ENCODE results near the gene HOXB8. TPM values are rescaled to one million over a fixed set of nuclear protein-coding genes. Genes with fewer than 3 reads are reported as not detected.
A peak's percentile ranks its signal among the peaks of the same experiment; 100 is the strongest.

Gene HOXB8
- total RNA-seq, 1 donor from 2014 or later = not detected

DNA sequence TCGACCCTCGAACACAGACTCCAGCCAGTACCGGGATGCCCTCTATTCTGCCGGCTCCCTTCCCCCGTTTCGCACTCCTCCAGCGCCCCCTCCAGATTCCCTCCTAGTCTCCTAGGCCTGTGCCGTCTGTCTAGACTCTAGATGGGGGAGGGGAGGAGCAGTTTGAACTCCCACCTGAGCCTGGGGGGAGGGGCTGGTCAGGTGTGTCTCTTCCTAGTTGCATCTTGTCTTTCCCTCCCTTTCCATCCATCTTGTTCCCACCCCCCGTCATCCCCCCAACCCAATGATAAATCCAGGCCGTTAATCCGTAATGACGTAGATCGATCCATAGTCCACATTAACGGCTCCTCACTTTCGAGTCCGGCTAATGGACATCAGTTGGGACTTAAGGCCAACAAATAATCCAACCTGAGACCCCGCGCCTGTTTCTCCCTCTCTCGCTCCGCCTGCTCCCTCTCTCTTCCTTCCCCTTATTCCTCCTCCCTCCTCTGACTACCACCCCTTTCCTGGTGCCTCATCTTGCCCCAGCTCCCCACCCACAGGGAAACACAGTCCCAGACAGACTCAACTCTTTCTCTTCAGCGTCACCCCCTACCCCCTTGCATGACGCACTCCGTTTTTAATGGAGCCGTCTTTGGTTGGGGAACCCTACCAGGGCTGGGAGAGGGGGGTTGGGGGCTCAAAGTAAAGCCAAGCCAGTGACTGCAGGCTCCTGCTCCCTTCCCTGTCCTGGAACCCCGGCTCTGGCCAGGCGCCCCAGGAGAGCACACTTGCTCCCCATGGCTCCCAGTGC lies 18.2 kb downstream of the HOXB8 start:
- DNase-seq (ENCODE audit: low read depth) (no peak), FAIRE-seq (no peak)
- no peaks in the 10 kb centered on the region for H3K4me1 Mint-ChIP-seq (ENCODE audit: low read depth, unreplicated experiment)
- no peaks in the 10 kb centered on the region for H3K36me3 Mint-ChIP-seq (ENCODE audit: low read depth, unreplicated experiment)
- Histone ChIP-seq H3K79me2 (ENCODE audit: insufficient read depth, low read length) (peaks cover 11% of the 10 kb centered on the region), H2AFZ (ENCODE audit: low read depth, low read length) (peak overlapping the region; percentile 62), H3K4me3 (ENCODE audit: insufficient read depth, low read depth, low read length) (peak overlapping the region; percentile 59), H4K20me1 (ENCODE audit: insufficient read depth, low read length) (peaks cover 24% of the 10 kb centered on the region), H3K9me3 (ENCODE audit: insufficient read depth, low read depth, low read length) (no peaks in the 10 kb centered on the region), H3K36me3 (ENCODE audit: insufficient read depth, low read length) (no peaks in the 10 kb centered on the region), H3K27me3 (ENCODE audit: insufficient read depth, low read length) (peaks cover 88% of the 10 kb centered on the region), H3K27ac (ENCODE audit: low read depth, low read length) (no peak overlapping the region), H3K9ac (ENCODE audit: low read length) (peak overlapping the region; percentile 59), H3K4me1 (ENCODE audit: insufficient read depth, low read length) (peaks cover 18% of the 10 kb centered on the region), H3K4me2 (ENCODE audit: low read length) (peak overlapping the region; percentile 84)
- peaks cover 91% of the 10 kb centered on the region for H3K27me3 Mint-ChIP-seq (ENCODE audit: low read depth, unreplicated experiment)
- H3K27ac Mint-ChIP-seq (ENCODE audit: unreplicated experiment) = peak overlapping the region; percentile 66
- TF ChIP-seq, protein P1, sequence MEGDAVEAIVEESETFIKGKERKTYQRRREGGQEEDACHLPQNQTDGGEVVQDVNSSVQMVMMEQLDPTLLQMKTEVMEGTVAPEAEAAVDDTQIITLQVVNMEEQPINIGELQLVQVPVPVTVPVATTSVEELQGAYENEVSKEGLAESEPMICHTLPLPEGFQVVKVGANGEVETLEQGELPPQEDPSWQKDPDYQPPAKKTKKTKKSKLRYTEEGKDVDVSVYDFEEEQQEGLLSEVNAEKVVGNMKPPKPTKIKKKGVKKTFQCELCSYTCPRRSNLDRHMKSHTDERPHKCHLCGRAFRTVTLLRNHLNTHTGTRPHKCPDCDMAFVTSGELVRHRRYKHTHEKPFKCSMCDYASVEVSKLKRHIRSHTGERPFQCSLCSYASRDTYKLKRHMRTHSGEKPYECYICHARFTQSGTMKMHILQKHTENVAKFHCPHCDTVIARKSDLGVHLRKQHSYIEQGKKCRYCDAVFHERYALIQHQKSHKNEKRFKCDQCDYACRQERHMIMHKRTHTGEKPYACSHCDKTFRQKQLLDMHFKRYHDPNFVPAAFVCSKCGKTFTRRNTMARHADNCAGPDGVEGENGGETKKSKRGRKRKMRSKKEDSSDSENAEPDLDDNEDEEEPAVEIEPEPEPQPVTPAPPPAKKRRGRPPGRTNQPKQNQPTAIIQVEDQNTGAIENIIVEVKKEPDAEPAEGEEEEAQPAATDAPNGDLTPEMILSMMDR (IDR thresholded peaks at IDR 0.05; ENCODE audit: insufficient read depth, low read depth, low read length) = no peak
- TF ChIP-seq EZH2 (IDR thresholded peaks at IDR 0.05; ENCODE audit: insufficient read depth, low read length) = peak; percentile 18
- H3K4me3 Mint-ChIP-seq (ENCODE audit: unreplicated experiment) = no peak overlapping the region
- peaks cover 46% of the 10 kb centered on the region for H3K9me3 Mint-ChIP-seq (ENCODE audit: unreplicated experiment)

DNA sequence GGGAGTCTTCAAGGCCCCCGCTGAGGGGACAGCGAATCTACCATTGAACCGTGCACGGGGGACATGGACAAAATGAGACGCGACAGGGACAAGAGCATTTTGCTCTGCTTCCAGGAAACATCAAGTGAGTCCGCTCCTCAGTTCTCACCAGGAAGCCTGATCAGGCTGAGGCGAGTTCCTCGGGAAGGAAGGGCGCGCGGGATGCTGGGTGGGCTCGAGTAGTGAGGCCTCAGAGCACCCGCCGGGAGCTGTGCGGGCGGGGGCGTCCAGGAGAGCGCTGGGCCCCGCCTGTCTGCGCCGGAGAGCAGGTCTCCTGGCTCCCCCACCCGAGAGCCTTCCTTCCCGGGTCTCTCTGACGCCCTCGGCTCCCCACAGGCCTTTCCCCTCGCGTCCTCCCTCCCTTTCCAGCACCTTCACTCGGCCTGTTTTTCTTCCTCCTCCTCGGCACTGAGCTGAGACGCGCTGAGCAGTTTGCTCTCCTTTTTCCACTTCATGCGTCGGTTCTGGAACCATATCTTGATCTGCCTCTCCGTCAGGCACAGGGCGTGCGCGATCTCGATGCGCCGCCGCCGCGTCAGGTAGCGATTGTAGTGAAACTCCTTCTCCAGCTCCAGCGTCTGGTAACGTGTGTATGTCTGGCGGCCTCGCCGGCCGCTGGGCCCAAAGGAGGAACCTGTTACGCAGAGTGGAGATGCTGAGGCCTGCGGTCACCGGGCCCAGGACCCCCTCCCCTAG lies 18.9 kb downstream of the HOXB8 start:
- Histone ChIP-seq H3K4me3 (ENCODE audit: insufficient read depth, low read depth, low read length) (peak overlapping the region; percentile 59), H3K36me3 (ENCODE audit: insufficient read depth, low read length) (no peaks in the 10 kb centered on the region), H3K27me3 (ENCODE audit: insufficient read depth, low read length) (peaks cover 81% of the 10 kb centered on the region), H3K9me3 (ENCODE audit: insufficient read depth, low read depth, low read length) (no peaks in the 10 kb centered on the region), H2AFZ (ENCODE audit: low read depth, low read length) (peak overlapping the region; percentile 62), H3K9ac (ENCODE audit: low read length) (peak overlapping the region; percentile 59), H3K4me2 (ENCODE audit: low read length) (peak overlapping the region; percentile 84), H3K79me2 (ENCODE audit: insufficient read depth, low read length) (peaks cover 18% of the 10 kb centered on the region), H3K27ac (ENCODE audit: low read depth, low read length) (no peak overlapping the region), H3K4me1 (ENCODE audit: insufficient read depth, low read length) (peaks cover 18% of the 10 kb centered on the region), H4K20me1 (ENCODE audit: insufficient read depth, low read length) (peaks cover 18% of the 10 kb centered on the region)
- no peak for DNase-seq (ENCODE audit: low read depth)
- no peak for FAIRE-seq
- H3K4me1 Mint-ChIP-seq (ENCODE audit: low read depth, unreplicated experiment) = no peaks in the 10 kb centered on the region
- peaks cover 91% of the 10 kb centered on the region for H3K27me3 Mint-ChIP-seq (ENCODE audit: low read depth, unreplicated experiment)
- no peaks in the 10 kb centered on the region for H3K36me3 Mint-ChIP-seq (ENCODE audit: low read depth, unreplicated experiment)
- H3K9me3 Mint-ChIP-seq (ENCODE audit: unreplicated experiment) = peaks cover 47% of the 10 kb centered on the region
- H3K27ac Mint-ChIP-seq (ENCODE audit: unreplicated experiment) = no peak overlapping the region
- TF ChIP-seq, protein P1 (IDR thresholded peaks at IDR 0.05; ENCODE audit: insufficient read depth, low read depth, low read length) = no peak
- peak; percentile 82 for TF ChIP-seq EZH2 (IDR thresholded peaks at IDR 0.05; ENCODE audit: insufficient read depth, low read length)
- H3K4me3 Mint-ChIP-seq (ENCODE audit: unreplicated experiment) = no peak overlapping the region

Measured in astrocyte (in vitro differentiated cells and primary cell).